GM12891 (cell line): ENCODE measurements around the gene PDZRN3.

Experiments used
- POLR2A ChIP-seq: IDR thresholded peaks from 2 replicates; pipeline ENCODE4 v1.6.1; 2011; ENCODE audit warnings: low read depth, low read length, control low read depth
- POLR2AphosphoS5 ChIP-seq: IDR thresholded peaks from 2 replicates; pipeline ENCODE4 v1.6.1; 2011; ENCODE audit warnings: low read depth, low read length, control low read depth
- POU2F2 ChIP-seq: IDR thresholded peaks from 2 replicates; pipeline ENCODE4 v1.6.1; 2011; ENCODE audit warnings: low read depth, mild to moderate bottlenecking, control low read depth, low read length, moderate library complexity
- SPI1 ChIP-seq: IDR thresholded peaks from 2 replicates; pipeline ENCODE4 v1.6.1; 2011; ENCODE audit warnings: low read depth, low read length, control low read depth
- TAF1 ChIP-seq: IDR thresholded peaks from 2 replicates; pipeline ENCODE4 v1.6.1; 2011; ENCODE audit warnings: low read depth, low read length, control low read depth

DNA sequence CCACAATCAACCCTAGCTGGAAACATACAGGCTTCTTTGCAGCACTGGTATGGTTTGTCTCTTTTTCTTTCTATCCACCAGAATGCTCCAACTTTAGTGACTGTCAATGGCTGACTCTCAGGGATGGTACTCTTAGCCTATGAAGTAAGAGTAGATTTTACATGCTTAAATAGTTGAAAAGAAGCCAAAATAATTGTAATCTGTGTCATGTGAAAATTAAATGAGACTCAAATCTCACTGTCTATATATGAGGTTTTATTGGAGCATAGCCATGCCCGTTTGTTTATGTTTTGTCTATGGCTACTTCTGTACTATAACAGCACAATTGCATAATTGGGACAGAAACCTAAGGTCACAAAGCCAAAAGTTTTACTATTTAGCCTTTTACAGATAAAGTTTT lies 29.1 kb upstream of the PDZRN3 start:
- no peak for TF ChIP-seq POLR2A
- no peak for TF ChIP-seq TAF1
- no peak for TF ChIP-seq SPI1
- TF ChIP-seq POLR2AphosphoS5: no peak
- no peak for TF ChIP-seq POU2F2
